PFSK-1 (cell line): ENCODE data around the gene ATAD3C.

ENCODE experiments used
- FOXP2 ChIP-seq: optimal IDR thresholded peaks from 2 replicates; pipeline ENCODE3; 2011; ENCODE audit warnings: borderline replicate concordance, control low read depth, inconsistent platforms; ENCODE audit not compliant: insufficient read depth; ENCODE audit errors: extremely low read length, extremely low read depth
- POLR2AphosphoS5 ChIP-seq: IDR thresholded peaks from 2 replicates; pipeline ENCODE4 v1.6.1; 2012; ENCODE audit warnings: low read depth, mild to moderate bottlenecking, control low read depth, low read length, moderate library complexity
- SIN3A ChIP-seq: IDR thresholded peaks from 2 replicates; pipeline ENCODE4 v1.6.1; 2012; ENCODE audit warnings: mild to moderate bottlenecking, low read length, moderate library complexity, borderline replicate concordance; ENCODE audit not compliant: insufficient read depth
- TAF1 ChIP-seq: IDR thresholded peaks from 2 replicates; pipeline ENCODE4 v1.6.1; 2012; ENCODE audit warnings: low read length, control low read depth, borderline replicate concordance; ENCODE audit not compliant: insufficient read depth
- TF ChIP-seq, protein P1 (sequence below), 2 experiments: IDR thresholded peaks; 2 replicates each; pipeline versions ENCODE4 v1.6.1 to v1.8.0; 2011 to 2012; ENCODE audit warnings: low read depth in 2 of 2, low read length in 2 of 2, control low read depth in 1 of 2, inconsistent platforms in 1 of 2, mild to moderate bottlenecking in 1 of 2, moderate library complexity in 1 of 2; ENCODE audit not compliant: insufficient read depth in 1 of 2

ATAD3C gene

DNA sequence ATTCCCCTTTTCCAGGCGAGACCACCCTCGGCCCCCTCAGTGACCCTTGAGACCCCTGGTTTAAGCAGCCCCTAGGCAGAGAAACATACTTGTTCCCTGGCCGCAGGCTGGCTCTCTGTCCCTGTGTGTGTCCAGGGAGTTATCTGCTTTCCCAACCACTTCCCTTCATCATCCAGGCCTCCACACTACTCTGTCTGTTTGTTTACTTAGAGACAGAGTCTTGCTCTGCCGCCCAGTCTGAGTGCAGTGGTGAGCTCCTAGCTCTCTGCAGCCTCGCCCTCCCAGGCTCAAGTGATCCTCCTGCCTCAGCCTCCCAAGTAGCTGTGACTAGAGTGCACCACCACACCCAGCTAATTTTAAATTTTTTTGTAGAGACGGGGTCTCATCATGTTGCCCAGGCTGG lies 19.8 kb upstream of the ATAD3C start:
- TF ChIP-seq FOXP2 = no peak
- TF ChIP-seq, protein P1, sequence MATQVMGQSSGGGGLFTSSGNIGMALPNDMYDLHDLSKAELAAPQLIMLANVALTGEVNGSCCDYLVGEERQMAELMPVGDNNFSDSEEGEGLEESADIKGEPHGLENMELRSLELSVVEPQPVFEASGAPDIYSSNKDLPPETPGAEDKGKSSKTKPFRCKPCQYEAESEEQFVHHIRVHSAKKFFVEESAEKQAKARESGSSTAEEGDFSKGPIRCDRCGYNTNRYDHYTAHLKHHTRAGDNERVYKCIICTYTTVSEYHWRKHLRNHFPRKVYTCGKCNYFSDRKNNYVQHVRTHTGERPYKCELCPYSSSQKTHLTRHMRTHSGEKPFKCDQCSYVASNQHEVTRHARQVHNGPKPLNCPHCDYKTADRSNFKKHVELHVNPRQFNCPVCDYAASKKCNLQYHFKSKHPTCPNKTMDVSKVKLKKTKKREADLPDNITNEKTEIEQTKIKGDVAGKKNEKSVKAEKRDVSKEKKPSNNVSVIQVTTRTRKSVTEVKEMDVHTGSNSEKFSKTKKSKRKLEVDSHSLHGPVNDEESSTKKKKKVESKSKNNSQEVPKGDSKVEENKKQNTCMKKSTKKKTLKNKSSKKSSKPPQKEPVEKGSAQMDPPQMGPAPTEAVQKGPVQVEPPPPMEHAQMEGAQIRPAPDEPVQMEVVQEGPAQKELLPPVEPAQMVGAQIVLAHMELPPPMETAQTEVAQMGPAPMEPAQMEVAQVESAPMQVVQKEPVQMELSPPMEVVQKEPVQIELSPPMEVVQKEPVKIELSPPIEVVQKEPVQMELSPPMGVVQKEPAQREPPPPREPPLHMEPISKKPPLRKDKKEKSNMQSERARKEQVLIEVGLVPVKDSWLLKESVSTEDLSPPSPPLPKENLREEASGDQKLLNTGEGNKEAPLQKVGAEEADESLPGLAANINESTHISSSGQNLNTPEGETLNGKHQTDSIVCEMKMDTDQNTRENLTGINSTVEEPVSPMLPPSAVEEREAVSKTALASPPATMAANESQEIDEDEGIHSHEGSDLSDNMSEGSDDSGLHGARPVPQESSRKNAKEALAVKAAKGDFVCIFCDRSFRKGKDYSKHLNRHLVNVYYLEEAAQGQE (IDR thresholded peaks at IDR 0.05; ENCODE audit: insufficient read depth in 1 of 2, low read depth in 2 of 2, low read length in 2 of 2) = no peak

DNA sequence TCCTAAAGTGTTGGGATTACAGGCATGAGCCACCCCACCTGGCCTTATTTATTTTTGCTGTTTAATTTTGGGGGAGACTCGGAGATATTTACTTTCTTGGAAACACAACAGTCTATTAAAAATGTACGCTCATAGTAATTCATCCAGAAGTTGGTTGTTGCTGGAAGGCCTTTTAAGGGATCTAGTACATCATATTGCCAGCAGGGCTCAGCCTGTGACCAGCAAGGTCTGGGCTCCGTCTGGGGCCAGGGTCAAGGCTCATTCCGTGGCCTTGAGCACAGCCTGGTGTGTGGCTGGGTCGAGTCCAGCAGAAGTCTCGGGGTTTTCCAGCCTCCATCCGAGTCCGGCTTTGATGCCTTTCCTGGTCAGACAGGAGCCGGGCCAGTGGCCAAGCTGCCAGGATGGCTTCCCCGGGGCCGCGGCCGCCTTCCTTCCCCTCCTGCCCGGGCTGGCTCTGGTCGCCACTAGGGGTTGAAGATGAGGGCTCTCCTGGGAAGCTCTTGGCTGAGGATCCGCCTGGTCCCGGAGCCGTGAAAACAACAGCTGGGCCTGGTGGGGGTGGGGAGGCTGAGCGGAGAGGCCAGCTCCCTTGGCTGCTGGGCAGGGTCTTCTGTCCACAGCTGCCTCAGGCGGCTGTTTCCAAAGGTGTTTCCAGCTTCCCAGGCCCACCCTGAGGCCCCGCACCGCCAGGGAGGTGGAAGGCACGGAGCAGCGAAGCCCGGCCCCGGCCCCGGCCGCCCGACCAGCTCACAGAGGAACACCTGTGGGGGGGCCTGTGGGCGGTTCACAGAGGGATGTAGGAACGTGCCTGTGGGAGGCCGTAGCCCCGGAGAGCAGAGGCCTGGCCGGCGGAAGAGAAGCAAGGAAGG lies 19.1 kb upstream of the ATAD3C start:
- no peak for TF ChIP-seq SIN3A

DNA sequence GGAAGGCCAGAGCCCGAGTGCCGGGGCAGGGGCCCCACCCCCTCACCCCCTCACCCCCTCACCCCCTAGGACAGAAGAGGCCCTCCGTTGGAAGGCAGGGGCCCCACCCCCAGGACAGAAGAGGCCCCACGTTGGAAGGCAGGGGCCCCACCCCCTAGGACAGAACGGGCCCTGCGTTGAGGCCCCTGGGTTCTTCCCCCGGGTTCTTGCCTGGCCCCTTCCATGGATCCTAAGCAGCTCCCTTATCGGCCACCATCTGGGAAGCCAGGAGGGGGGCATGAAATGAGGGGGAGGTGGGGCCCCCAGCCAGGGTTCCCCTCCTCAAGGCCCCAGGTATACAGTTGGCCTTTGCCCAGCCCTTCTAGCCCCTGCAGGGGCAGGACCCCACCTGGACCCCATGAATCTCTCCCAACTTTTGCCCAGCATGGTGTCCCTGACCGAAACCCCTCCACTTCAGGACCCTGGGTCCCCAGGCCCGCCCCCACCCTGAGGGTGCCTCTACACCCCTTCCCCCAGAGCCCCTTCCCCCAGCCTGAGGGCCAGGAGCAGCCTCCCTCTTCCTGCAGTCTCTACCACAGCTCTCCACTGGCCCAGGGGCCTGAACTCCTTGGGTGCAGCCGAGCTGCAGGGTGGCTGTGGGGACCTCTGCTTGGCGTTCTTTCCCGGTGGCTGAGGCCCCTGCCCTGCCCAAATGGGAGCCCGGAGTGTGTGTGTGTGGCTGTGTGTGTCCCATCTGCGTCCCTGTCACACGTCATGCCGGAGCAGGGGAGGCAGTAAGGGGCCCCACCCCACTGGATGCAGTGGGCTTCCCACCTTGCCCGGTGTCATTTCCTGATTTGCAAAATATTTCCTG lies 18.3 kb upstream of the ATAD3C start:
- TF ChIP-seq, protein P1 (IDR thresholded peaks at IDR 0.05; ENCODE audit: insufficient read depth in 1 of 2, low read depth in 2 of 2, low read length in 2 of 2) = no peak
- TF ChIP-seq SIN3A = no peak

DNA sequence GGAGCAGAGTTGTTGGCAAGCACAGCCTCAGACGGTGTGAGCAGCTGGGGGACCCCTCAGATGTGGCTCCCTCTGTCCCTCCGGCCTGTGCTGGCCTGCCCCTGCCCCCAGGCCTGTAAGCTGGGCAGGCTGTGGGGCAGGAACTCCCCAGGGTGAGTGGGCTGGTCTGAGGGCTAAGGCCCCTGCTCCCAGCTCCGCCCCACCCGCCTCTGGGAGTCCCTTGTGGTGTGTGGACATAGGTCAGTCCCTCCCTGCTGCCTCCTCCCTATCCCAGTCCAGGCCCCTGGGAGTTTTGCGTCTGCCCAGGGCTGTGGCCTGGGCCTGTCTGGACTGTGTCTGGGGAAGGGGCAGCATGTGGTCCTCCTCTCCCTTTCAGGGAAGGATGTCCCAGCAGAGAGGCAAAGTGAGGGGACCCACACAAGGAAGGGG lies 17.6 kb upstream of the ATAD3C start:
- no peak for TF ChIP-seq TAF1

DNA sequence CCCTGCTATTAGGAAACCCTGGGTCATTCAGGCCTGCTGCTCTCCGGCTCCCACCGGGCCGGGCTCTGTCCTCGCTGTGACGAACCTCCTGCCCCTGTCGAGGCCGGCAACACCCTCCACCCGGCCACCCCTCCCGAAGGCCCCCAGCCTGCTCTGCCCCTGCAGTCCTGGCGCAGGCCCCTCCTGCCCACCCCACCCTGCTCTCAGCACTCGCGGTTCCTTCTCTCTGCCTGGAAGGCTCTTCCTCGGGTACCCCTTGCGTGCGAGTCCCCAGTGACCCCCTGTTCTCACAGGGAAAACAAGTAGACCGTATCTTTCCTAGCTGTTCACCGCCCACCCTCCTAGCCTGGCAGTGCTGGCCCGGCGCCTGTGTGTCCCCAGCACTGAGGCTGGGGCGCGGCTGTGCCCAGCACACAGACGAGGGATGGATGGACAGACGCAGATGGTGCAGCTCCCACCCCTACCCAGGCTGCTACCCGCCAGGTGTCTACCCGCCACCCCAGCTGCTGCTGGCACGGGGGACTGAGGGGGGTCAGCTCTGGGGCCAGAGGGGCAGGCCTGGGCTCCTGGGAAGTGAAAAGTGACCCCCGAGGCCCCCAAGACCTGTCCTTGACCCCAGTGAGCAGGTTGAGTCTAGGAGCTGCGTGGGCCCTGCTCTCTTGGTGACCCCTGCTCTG lies 17.1 kb upstream of the ATAD3C start:
- TF ChIP-seq TAF1 = no peak
- TF ChIP-seq, protein P1 (IDR thresholded peaks at IDR 0.05; ENCODE audit: insufficient read depth in 1 of 2, low read depth in 2 of 2, low read length in 2 of 2) = no peak

DNA sequence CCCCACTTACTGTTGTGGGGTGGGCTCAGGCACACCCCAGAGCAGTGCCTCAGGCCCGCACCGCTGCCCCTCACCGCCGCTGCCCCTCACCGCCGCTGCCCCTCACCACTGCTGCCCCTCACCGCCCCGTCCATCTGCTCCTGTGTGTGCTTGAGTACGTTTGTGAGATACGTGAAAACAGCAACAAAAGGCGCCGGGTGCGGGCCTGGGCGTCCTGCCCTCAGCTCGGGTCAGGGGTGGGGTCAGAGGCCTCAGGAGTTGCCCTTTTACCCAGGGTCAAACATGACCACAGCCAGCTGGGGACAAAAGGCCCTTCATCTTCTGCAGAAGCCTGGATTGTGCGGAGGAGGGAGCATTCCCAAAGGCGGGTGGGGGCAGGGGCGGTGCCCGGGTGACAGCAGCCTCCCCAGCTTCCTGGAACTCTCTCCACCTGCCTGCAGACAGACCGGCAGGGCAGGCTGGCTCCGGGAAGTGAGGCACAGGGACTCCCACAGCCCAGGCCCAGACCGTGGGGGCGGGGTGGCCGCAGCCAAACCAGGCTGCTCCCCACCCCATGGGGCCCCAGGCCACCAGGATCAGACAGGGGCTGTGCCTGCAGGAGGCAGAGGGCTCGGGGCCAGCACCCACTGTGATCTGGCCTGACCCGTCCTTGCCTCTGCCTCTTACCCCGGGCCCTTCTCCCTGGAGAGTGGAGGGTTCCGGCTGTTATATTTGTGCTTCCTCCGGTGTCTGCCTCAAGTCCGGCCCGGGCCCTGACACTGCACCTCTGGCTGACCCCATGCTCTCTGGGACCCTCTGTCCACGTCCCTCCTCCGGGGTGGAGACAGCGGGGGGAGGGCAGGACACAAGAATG lies 16.3 kb upstream of the ATAD3C start:
- TF ChIP-seq, protein P1 (IDR thresholded peaks at IDR 0.05; ENCODE audit: insufficient read depth in 1 of 2, low read depth in 2 of 2, low read length in 2 of 2) = 0 out of 4 replicates have a peak, but pooled peaks of 1 of the 2 experiments have one; percentile 20
- TF ChIP-seq FOXP2 = no peak
- no peak for TF ChIP-seq TAF1
- TF ChIP-seq POLR2AphosphoS5 = no peak
- TF ChIP-seq SIN3A = 0 out of 2 replicates have a peak, but pooled peaks have one; percentile 38
